Natural killer cell (primary cell): ENCODE results near the gene DNAJC4. TPM values are rescaled to one million over a fixed set of nuclear protein-coding genes. Genes with fewer than 3 reads are reported as not detected.

Experiments used
- ATAC-seq, 3 donors: fragments of 150-1000 bp in 2 of 3; fragments of 200-7000 bp in 1 of 3; cut with Tn5 transposase; 1 replicate in 1 of 3; 2 replicates in 2 of 3; pipeline ENCODE4 v1.10.0; 2021; ENCODE audit warnings: mild to moderate bottlenecking in 2 of 3, moderate library complexity in 2 of 3
- DNase-seq, 2 donors: peaks; one replicate each; pipeline versions ENCODE4 v3.0.0 to v3.0.0-alpha.2; 2013 to 2021; ENCODE audit warnings: mixed read lengths in 1 of 2
- H3K27ac ChIP-seq: one replicate; pipeline ENCODE4 v1.5.1; 2013; ENCODE audit warnings: mild to moderate bottlenecking, low read length
- H3K27me3 ChIP-seq: one replicate; pipeline ENCODE4 v1.6.1; 2013; ENCODE audit warnings: low read length; ENCODE audit not compliant: control insufficient read depth, insufficient read depth
- H3K36me3 ChIP-seq: one replicate; pipeline ENCODE4 v1.6.1; 2013; ENCODE audit warnings: low read length; ENCODE audit not compliant: control insufficient read depth, insufficient read depth
- H3K4me1 ChIP-seq: one replicate; pipeline ENCODE4 v1.6.1; 2013; ENCODE audit warnings: low read length; ENCODE audit not compliant: control insufficient read depth, insufficient read depth
- H3K4me3 ChIP-seq: one replicate; pipeline ENCODE4 v1.5.1; 2013; ENCODE audit warnings: low read length
- H3K9me3 ChIP-seq: one replicate; pipeline ENCODE4 v1.6.1; 2013; ENCODE audit warnings: low read length; ENCODE audit not compliant: control insufficient read depth, insufficient read depth
- H3K27ac Mint-ChIP-seq, 2 donors: one replicate each; pipeline ENCODE4 v1.8.0; 2022; ENCODE audit warnings: mild to moderate bottlenecking in 2 of 2, mixed read lengths in 2 of 2, moderate library complexity in 1 of 2
- H3K27me3 Mint-ChIP-seq, 2 donors: one replicate each; pipeline ENCODE4 v1.8.0; 2022; ENCODE audit warnings: low read depth in 2 of 2, mixed read lengths in 2 of 2
- H3K36me3 Mint-ChIP-seq: one replicate; pipeline ENCODE4 v1.8.0; 2022; ENCODE audit warnings: mixed read lengths
- H3K4me1 Mint-ChIP-seq, 2 donors: one replicate each; pipeline ENCODE4 v1.8.0; 2022; ENCODE audit warnings: mixed read lengths in 2 of 2
- H3K4me3 Mint-ChIP-seq: one replicate; pipeline ENCODE4 v1.8.0; 2022; ENCODE audit warnings: mild to moderate bottlenecking, moderate library complexity, mixed read lengths
- H3K9me3 Mint-ChIP-seq, 2 donors: one replicate each; pipeline ENCODE4 v1.8.0; 2022; ENCODE audit warnings: mixed read lengths in 2 of 2
- CTCF ChIP-seq: fragments of 200-600 bp; IDR thresholded peaks from one replicate; pipeline ENCODE4 v1.8.0; 2022; ENCODE audit warnings: antibody characterized with exemption
- WGBS: methylation state at CpG from one replicate; pipeline ENCODE4 v1.1.7; 2013; ENCODE audit warnings: missing lambda C conversion rate; ENCODE audit not compliant: insufficient coverage; 5-methylcytosine and 5-hydroxymethylcytosine counted together
- intact Hi-C: fragments of 100-400 bp; cut with micrococcal nuclease; formaldehyde crosslinking; loops from one replicate; pipeline ENCODE4 v1.14.2; 2022
- total RNA-seq, 4 donors: library from RNA; stranded (reverse); fragments of 120-200 nt in 1 of 4; gene quantifications; one replicate each; pipeline versions ENCODE4 v1.2.3 to v1.2.4, GENCODE V29; 2013 to 2022

Gene DNAJC4
- total RNA-seq, 3 donors from 2014 or later (not counting 1 experiment from before 2014, with no cell fraction given) = 45.0 to 47.0 (median 46.6) TPM

- ATAC-seq = peak; percentile 39 to 60 (median 55)
- peak; percentile 68 for TF ChIP-seq CTCF
- peak; percentile 69 to 96 for DNase-seq
- H3K9me3 ChIP-seq = no peaks in the 10 kb centered on the region
- no peak overlapping the region for H3K27ac ChIP-seq
- H3K4me1 ChIP-seq = peaks cover 50% of the 10 kb centered on the region
- intact Hi-C loops = loop anchor here (1.0 to 5.0 kb wide), 2 partner anchors 100 to 448 kb away; no protein-coding TSS in a partner anchor
- peaks cover 28 to 53% of the 10 kb centered on the region in 2 donors for H3K4me1 Mint-ChIP-seq
- no peaks in the 10 kb centered on the region for H3K27me3 Mint-ChIP-seq
- no peak overlapping the region for H3K4me3 ChIP-seq
- H3K27ac Mint-ChIP-seq = peak overlapping the region; percentile 77 to 88
- H3K36me3 ChIP-seq = peaks cover 56% of the 10 kb centered on the region
- H3K36me3 Mint-ChIP-seq = peaks cover 6% of the 10 kb centered on the region
- H3K4me3 Mint-ChIP-seq = peak overlapping the region; percentile 74
- H3K9me3 Mint-ChIP-seq = no peaks in the 10 kb centered on the region
- 29% methylated on average over 6 of the region's 7 CpGs for WGBS
- H3K27me3 ChIP-seq = no peaks in the 10 kb centered on the region
Measured at GRCh38 chr11:64204464-64204989, 25.8 kb upstream of the DNAJC4 start.

GRCh38 chr11:64206457-64207255 lies 23.7 kb upstream of the DNAJC4 start, which contains the start of gene FERMT3:
Gene FERMT3 (plus strand): TSS chr11:64206721. CDS start chr11:64207365, 644 bp downstream.
- TF ChIP-seq CTCF = no peak
- Mint-ChIP-seq H3K27me3 (no peaks in the 10 kb centered on the region), H3K27ac (peak within 1 kb of the TSS; percentile 88 to 96), H3K4me3 (peak within 1 kb of the TSS; percentile 92), H3K9me3 (no peaks in the 10 kb centered on the region), H3K4me1 (peaks cover 28 to 55% of the 10 kb centered on the region in 2 donors), H3K36me3 (peaks cover 6% of the 10 kb centered on the region)
- intact Hi-C loops = loop anchor here (1.0 to 5.0 kb wide), 5 partner anchors 20 to 136 kb away; partner anchors contain the start of genes BAD, CCDC88B, DNAJC4 and STIP1
- WGBS = 2% methylated on average over 27 of the region's 27 CpGs
- Histone ChIP-seq H3K9me3 (no peaks in the 10 kb centered on the region), H3K36me3 (peaks cover 52% of the 10 kb centered on the region), H3K27ac (peak within 1 kb of the TSS; percentile 89), H3K27me3 (no peaks in the 10 kb centered on the region), H3K4me1 (peaks cover 50% of the 10 kb centered on the region), H3K4me3 (peak within 1 kb of the TSS; percentile 91)
- ATAC-seq (peak; percentile 38 to 57 (median 44)), DNase-seq (peak; percentile 45 to 79)

- Mint-ChIP-seq H3K36me3 (peaks cover 13% of the 10 kb centered on the region), H3K4me1 (peaks cover 34 to 56% of the 10 kb centered on the region in 2 donors)
- no peak for TF ChIP-seq CTCF
Measured at GRCh38 chr11:64207256-64208085, 22.9 kb upstream of the DNAJC4 start.

More at GRCh38 chr11:64207256-64208085, 22.9 kb upstream of the DNAJC4 start:
- H3K4me3 ChIP-seq = peak overlapping the region; percentile 91
- Mint-ChIP-seq H3K9me3 (no peaks in the 10 kb centered on the region), H3K27me3 (no peaks in the 10 kb centered on the region), H3K4me3 (peak overlapping the region; percentile 92), H3K27ac (peak overlapping the region; percentile 88 to 96)
- H3K36me3 ChIP-seq = peaks cover 55% of the 10 kb centered on the region
- peaks cover 50% of the 10 kb centered on the region for H3K4me1 ChIP-seq
- no peaks in the 10 kb centered on the region for H3K9me3 ChIP-seq
- H3K27ac ChIP-seq = peak overlapping the region; percentile 89
- WGBS = 0% methylated on average over 29 of the region's 30 CpGs
- no peaks in the 10 kb centered on the region for H3K27me3 ChIP-seq
- peak; percentile 73 to 83 for DNase-seq
- intact Hi-C loops = loop anchor here (1.0 to 5.0 kb wide), 5 partner anchors 21 to 135 kb away; partner anchors contain the start of genes BAD, CCDC88B, DNAJC4 and STIP1
- peak; percentile 78 to 87 (median 80) for ATAC-seq
